ENCODE measurements around the gene RADX.

The RADX gene

DNA sequence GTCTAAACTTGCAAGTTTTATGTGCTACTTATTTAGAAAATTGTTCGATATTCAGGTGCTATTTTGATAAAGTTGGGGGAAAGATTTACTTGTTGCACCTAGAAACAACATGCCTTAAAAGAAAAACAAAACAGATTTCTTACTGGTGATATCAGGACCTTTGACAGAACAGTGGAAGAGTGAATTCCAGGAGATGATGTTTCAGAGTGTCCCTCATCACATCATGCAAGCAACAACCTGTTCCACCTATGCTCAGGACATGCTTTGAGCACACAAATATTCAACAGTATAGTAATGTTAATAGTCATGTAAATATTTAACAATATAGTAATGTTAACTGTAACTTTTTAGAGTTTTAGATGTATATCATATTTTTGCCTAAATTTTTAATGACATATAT, 90.9 kb downstream of the RADX start:
- no peak for TF ChIP-seq CTCF (conservative IDR thresholded peaks at IDR 0.05; ENCODE audit: low read depth)
- ChIA-PET CTCF (no interaction called here), POLR2A (ENCODE audit: low non-redundant PET) (no interaction called here)
- no peak overlapping the region for H3K27ac ChIP-seq
- DNase-seq (ENCODE audit: low spot score), result no peak

DNA sequence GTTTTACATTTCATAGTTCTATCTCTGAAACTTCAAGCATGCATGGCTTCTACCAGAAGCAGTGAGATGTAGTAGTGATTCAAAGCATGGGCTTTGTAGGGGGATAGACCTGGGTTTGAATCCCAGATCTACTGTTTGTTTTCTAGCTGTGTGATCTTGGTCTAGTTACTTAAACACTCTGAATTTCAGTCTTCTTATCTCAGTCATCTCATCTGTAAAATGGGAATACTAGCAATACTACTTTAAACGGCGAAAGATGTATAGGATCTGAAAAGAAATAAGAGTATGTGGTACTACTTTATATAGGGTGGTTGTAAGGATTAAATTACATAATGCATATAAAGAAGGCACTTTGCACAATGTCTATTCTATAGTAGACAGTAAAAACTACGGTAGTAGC, 94.7 kb downstream of the RADX start:
- no peak for DNase-seq (ENCODE audit: low spot score)
- TF ChIP-seq CTCF (conservative IDR thresholded peaks at IDR 0.05; ENCODE audit: low read depth), result no peak
- H3K27ac ChIP-seq, result no peak overlapping the region
- ChIA-PET CTCF (no interaction called here), POLR2A (ENCODE audit: low non-redundant PET) (no interaction called here)

DNA sequence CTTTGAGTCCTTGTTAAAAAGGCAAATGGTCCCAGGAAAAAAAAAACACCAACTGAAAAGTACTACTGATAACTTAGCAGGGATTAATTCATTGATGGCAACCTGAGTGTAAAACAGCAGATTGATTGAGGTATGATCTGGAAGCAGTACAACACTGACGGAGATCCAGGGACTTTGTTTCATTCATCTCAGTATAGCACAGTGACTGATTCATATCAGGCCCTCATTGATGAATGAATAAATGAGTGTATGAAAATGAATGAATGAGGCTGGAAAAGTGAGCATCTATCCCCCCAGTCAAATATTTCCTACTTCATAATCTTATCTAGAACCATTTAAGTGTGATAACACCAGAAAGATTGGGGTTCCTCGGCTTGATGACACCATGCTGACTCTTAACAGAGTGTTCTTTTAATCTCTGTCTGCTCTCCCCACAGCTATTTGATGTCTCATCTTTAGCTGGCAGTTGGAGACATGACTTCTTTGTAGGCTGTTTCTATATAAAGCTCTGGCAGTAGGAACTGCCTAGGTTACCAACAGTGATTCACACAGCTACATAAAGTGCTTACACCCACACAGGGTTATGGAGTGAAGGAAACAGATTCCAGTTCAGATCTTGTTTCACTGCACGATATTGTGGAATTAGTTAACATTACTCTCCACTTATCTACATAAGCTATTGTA, 96.1 kb downstream of the RADX start:
- CTCF ChIA-PET, result interaction anchor here (0.7 kb wide), 1 partner anchor 8 kb away, joined by 4 read pairs; no protein-coding TSS in a partner anchor
- POLR2A ChIA-PET (ENCODE audit: low non-redundant PET), result no interaction called here
- H3K27ac ChIP-seq, result no peak overlapping the region
- TF ChIP-seq CTCF (conservative IDR thresholded peaks at IDR 0.05; ENCODE audit: low read depth), result no peak
- peak; percentile 60 for DNase-seq (ENCODE audit: low spot score)

DNA sequence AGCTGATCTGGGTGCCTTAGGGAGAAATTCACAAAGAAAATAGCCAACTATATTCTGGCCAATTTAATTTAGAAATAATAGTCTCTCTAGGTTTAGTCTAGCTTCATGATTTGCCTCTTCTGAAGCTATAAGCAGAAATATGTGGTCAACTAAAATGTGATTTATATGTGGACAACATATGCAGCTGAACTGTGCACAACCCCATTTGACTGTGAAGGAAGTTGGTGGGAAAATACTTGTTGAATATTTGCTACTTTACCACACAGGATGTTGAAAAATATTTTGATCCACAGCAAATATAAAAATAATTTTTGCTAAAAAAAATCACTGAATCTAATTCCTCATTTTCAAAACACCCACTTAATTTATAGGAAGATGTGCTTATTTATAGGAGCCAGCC, 99.0 kb downstream of the RADX start:
- H3K27ac ChIP-seq, result no peak overlapping the region
- POLR2A ChIA-PET (ENCODE audit: low non-redundant PET), result no interaction called here
- DNase-seq (ENCODE audit: low spot score), result no peak
- no peak for TF ChIP-seq CTCF (conservative IDR thresholded peaks at IDR 0.05; ENCODE audit: low read depth)
- CTCF ChIA-PET, result no interaction called here

DNA sequence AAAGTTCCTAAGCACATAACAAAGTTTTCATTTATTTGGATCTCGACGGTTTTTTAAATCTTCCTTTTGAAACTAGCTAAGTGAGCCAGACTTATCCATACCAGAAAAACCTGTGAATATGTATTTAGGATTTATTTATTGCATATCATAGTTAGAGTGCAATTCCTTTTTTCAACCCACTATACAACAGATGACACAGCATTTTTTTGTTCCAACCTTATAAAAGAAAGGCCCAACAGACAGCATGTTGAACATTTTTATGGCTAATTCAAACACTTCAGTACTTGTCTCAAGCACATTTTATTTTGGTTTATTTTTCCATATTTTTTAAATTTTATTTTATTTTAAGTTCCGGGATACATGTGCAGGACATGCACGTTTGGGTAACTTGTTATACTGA, 99.6 kb downstream of the RADX start:
- CTCF ChIA-PET, result no interaction called here

DNA sequence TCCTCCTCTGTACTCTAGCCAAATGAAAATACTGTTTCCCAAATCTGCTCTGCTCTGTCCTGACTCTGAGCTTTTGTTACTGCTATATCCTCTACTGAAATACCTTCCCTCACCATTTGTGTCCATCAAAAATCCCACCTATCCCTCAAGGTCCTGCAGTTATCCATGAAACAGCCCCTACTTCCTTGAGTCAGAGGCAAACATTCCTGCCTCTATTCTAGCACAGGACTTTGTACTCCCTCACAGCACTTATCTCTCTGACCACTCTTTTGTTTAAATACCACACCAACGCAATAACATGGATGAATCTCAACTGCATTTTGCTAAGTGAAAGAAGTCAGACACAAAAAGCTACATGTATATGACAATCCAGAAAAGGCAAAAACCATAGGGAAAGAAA, 104.2 kb downstream of the RADX start:
- ChIA-PET CTCF (interaction anchor here (0.6 kb wide), 1 partner anchor 8 kb away, joined by 4 read pairs; no protein-coding TSS in a partner anchor), POLR2A (ENCODE audit: low non-redundant PET) (no interaction called here)
- DNase-seq (ENCODE audit: low spot score), result no peak
- no peak overlapping the region for H3K27ac ChIP-seq
- no peak for TF ChIP-seq CTCF (conservative IDR thresholded peaks at IDR 0.05; ENCODE audit: low read depth)

More for the DNA sequence above, 99.6 kb downstream of the RADX start:
- no peak for DNase-seq (ENCODE audit: low spot score)
- TF ChIP-seq CTCF (conservative IDR thresholded peaks at IDR 0.05; ENCODE audit: low read depth), result no peak
- POLR2A ChIA-PET (ENCODE audit: low non-redundant PET), result no interaction called here
- H3K27ac ChIP-seq, result no peak overlapping the region

Data from RWPE1 (cell line).